Lung (tissue), 12 donors: Measurements from ENCODE around the gene PPP1R1B. TPM values are rescaled to one million over a fixed set of nuclear protein-coding genes. Genes with fewer than 3 reads are reported as not detected.

Source experiments
- ATAC-seq: fragments of 200-7000 bp; cut with Tn5 transposase; one replicate; pipeline ENCODE4 v1.9.1; 2020; ENCODE audit warnings: moderate number of reproducible peaks; ENCODE audit not compliant: insufficient read depth, low FRiP score
- DNase-seq, 3 donors: peaks; one replicate each; pipeline ENCODE4 v3.0.0-alpha.2; 2013 to 2017
- H3K27ac ChIP-seq, 2 donors: one replicate each; pipeline ENCODE4 v1.5.1; 2013; ENCODE audit warnings: mild to moderate bottlenecking in 2 of 2, moderate library complexity in 2 of 2, control low read depth in 1 of 2, inconsistent platforms in 1 of 2, low read depth in 1 of 2, low read length in 1 of 2
- H3K27me3 ChIP-seq, 3 donors: one replicate each; pipeline ENCODE4 v1.5.1; 2013; ENCODE audit warnings: low read length in 2 of 3; ENCODE audit not compliant: control insufficient read depth in 3 of 3, insufficient read depth in 3 of 3
- H3K36me3 ChIP-seq, 4 donors: one replicate each; pipeline ENCODE4 v1.5.1; 2013; ENCODE audit warnings: low read length in 4 of 4, mild to moderate bottlenecking in 1 of 4, moderate library complexity in 1 of 4; ENCODE audit not compliant: control insufficient read depth in 4 of 4, insufficient read depth in 4 of 4
- H3K4me1 ChIP-seq, 5 donors: one replicate each; pipeline ENCODE4 v1.5.1; 2013; ENCODE audit warnings: low read length in 5 of 5, mild to moderate bottlenecking in 2 of 5, moderate library complexity in 1 of 5; ENCODE audit not compliant: control insufficient read depth in 5 of 5, insufficient read depth in 5 of 5
- H3K4me3 ChIP-seq: one replicate; pipeline ENCODE4 v1.5.1; 2013; ENCODE audit warnings: mild to moderate bottlenecking, control low read depth, moderate library complexity
- H3K9ac ChIP-seq, 2 donors: one replicate each; pipeline ENCODE4 v1.5.1; 2013; ENCODE audit warnings: low read length in 2 of 2, control low read depth in 1 of 2; ENCODE audit not compliant: insufficient read depth in 1 of 2
- H3K9me3 ChIP-seq, 4 donors: one replicate each; pipeline ENCODE4 v1.5.1; 2013; ENCODE audit warnings: low read length in 3 of 4, mild to moderate bottlenecking in 1 of 4, moderate library complexity in 1 of 4; ENCODE audit not compliant: control insufficient read depth in 4 of 4, insufficient read depth in 3 of 4
- CTCF ChIP-seq: IDR thresholded peaks from 2 replicates; pipeline ENCODE4 v1.5.1; 2012; ENCODE audit warnings: mild to moderate bottlenecking; ENCODE audit errors: control extremely low read depth, extremely low read depth
- WGBS, 2 donors: extraction: QIAGEN DNeasy Blood & Tissue Kit; methylation state at CpG; one replicate each; pipeline ENCODE4 v1.1.7; 2013; 5-methylcytosine and 5-hydroxymethylcytosine counted together
- polyA plus RNA-seq, 2 donors: library from polyadenylated mRNA; stranded (reverse); fragments of 200-250 nt; gene quantifications; one replicate each; pipeline ENCODE4 v1.2.1, GENCODE V29; 2013
- total RNA-seq, 2 donors: library from RNA; depleted of rRNA in 1 of 2; stranded (reverse); fragments of >200 nt in 1 of 2; gene quantifications; one replicate each; pipeline ENCODE4 v1.2.1, GENCODE V29; 2014 to 2021
- donor health status: control.
- donor health status: control.
- donor health status: Bipolar disorder and iron deficiency.
- donor health status: healthy.
- donor health status: DM: yes; HTN: yes; CAD: no.

Gene PPP1R1B
- total and polyA plus RNA-seq, 4 donors = 21.3 to 36.4 (median 24.8) TPM

DNA sequence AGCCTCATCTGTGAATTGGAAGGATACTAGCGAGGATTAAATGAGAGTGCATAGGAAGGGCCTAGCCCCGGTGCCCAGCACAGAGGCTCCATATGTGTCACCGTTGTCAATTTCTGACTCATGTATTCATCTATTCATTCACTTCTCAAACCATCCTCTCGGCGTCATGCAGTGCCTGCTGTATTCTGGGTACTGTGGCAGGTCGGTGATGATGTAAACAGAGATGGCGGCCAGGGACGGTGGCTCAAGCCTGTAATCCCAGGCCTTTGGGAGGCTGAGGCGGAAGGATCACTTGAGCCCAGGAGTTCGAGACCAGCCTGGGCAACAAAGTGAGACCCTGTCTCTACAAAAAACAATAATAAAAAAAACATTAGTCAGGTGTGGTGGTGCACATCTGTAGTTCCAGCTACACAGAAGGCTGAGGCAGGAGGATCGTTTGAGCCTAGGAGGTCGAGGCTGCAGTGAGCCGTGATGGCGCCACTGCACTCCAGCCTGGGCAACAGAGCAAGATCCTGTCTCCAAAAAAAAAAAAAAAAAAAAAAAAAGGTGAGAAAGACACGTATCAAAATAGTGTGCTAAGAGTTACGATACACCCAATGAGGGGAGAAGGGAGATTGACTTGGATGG, 4.3 kb upstream of the PPP1R1B start:
- no peak overlapping the region for H3K4me3 ChIP-seq
- ATAC-seq = no peak

GRCh38 chr17:39623356-39623950, 3.3 kb upstream of the PPP1R1B start:
- Histone ChIP-seq H3K4me3 (no peak overlapping the region), H3K36me3 (no peaks in the 10 kb centered on the region), H3K9ac (no peak overlapping the region), H3K4me1 (peaks cover 0 to 47% (median 11%) of the 10 kb centered on the region in 5 donors), H3K27ac (no peak overlapping the region), H3K9me3 (no peaks in the 10 kb centered on the region), H3K27me3 (peaks cover 0 to 11% (median 5%) of the 10 kb centered on the region in 3 donors)
- peak; percentile 65 for ATAC-seq
- peak; percentile 70 to 78 (median 72) for DNase-seq
- TF ChIP-seq CTCF = peak; percentile 91
- WGBS, 2 donors = 3 to 5% methylated on average over 15 to 16 of the region's 16 CpGs

More for the DNA sequence above, 4.3 kb upstream of the PPP1R1B start:
- H3K27ac ChIP-seq = no peak overlapping the region
- H3K4me1 ChIP-seq = peaks cover 0 to 43% (median 10%) of the 10 kb centered on the region in 5 donors
- 53 to 67% methylated on average over 16 of the region's 16 CpGs for WGBS, 2 donors
- H3K27me3 ChIP-seq = peaks cover 0 to 11% (median 5%) of the 10 kb centered on the region in 3 donors
- H3K36me3 ChIP-seq = no peaks in the 10 kb centered on the region
- no peak for DNase-seq
- no peaks in the 10 kb centered on the region for H3K9me3 ChIP-seq
- H3K9ac ChIP-seq = no peak overlapping the region
- TF ChIP-seq CTCF = no peak

- Histone ChIP-seq H3K9ac (no peak overlapping the region), H3K36me3 (no peaks in the 10 kb centered on the region), H3K9me3 (no peaks in the 10 kb centered on the region), H3K4me3 (no peak overlapping the region), H3K4me1 (peaks cover 0 to 53% (median 20%) of the 10 kb centered on the region in 5 donors), H3K27me3 (peaks cover 0 to 11% (median 3%) of the 10 kb centered on the region in 3 donors), H3K27ac (no peak overlapping the region)
- ATAC-seq (no peak), DNase-seq (no peak)
- TF ChIP-seq CTCF = no peak
- WGBS, 2 donors = 84 to 89% methylated on average over 8 of the region's 8 CpGs
Observed at GRCh38 chr17:39624313-39624712, 2.4 kb upstream of the PPP1R1B start.
